ENCODE data around the gene TTC38.
A peak's percentile ranks its signal among the peaks of the same experiment; 100 is the strongest.
"Not testable (repeated sequence)": the region's sequence is repeated elsewhere in the genome, so short reads cannot be mapped to it uniquely, and the experiment has no call there.

Gene TTC38

DNA sequence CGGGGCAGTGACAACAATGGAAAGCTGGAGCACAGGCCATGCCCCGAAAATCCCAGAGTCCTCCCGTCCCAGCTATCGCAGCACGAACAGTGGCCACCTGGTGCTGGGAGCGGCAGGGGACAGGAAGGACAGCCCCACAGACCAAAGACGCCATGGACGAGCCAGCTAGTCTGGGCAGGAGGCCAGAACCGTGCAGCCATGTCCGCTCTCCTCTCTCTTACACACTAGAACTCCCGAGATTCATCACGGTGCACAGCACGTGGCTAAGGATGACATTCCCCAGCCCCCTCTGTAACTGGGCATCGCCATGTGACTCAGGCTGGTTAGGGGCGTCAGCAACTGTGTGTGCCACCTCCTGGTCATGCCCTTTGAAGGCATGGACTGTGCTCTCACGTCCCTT is 22.3 kb upstream of the TTC38 start:
- DNase-seq (ENCODE audit: insufficient read length, low spot score) (no peak), FAIRE-seq (no peak)

DNA sequence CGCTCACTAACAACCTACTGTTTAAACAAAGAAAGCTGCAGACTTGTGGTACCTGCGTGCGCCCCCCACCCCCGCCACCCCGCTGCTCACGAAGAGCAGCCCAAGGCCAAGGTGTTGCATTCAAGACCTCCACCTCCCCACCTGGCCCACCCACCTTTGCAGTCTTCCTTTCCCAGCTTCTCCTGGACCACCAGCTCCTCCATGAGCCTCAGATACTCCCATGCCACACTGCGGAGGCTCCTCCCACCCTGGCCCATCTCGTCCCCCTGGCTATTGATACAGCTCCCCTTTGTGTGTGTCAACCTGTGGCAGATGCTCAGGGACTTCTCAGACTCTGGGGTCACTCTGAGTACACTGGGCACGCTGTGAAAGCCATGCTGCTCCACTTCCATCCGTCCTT is 21.6 kb upstream of the TTC38 start:
- FAIRE-seq (no peak), DNase-seq (ENCODE audit: insufficient read length, low spot score) (no peak)

DNA sequence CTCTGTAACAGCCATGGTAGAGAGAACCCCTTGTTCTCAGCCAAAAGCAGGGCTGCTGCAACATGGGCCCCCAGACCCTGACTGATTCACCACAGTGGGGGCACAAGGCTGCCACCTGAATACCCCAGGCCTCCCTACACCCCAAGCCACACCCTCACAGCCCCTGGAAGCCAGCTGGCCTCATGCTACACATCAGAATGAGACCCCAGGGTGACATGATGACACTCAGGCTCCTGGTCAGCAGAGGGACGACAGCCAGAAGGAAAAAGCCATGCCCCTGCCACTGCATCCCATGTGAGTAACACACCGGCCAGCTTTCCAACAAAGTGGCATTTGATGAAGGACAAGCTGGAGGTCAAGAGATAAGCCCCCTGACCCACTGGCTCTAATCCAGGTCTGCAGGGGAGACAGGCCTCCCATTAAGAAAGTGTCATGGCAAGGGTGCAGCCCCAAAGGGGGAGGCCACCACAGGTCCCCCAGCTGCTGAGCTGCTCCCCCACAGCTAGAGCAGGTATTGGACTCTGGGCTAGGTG is 20.3 kb upstream of the TTC38 start:
- DNase-seq (ENCODE audit: insufficient read length, low spot score) = no peak
- no peak for FAIRE-seq

DNA sequence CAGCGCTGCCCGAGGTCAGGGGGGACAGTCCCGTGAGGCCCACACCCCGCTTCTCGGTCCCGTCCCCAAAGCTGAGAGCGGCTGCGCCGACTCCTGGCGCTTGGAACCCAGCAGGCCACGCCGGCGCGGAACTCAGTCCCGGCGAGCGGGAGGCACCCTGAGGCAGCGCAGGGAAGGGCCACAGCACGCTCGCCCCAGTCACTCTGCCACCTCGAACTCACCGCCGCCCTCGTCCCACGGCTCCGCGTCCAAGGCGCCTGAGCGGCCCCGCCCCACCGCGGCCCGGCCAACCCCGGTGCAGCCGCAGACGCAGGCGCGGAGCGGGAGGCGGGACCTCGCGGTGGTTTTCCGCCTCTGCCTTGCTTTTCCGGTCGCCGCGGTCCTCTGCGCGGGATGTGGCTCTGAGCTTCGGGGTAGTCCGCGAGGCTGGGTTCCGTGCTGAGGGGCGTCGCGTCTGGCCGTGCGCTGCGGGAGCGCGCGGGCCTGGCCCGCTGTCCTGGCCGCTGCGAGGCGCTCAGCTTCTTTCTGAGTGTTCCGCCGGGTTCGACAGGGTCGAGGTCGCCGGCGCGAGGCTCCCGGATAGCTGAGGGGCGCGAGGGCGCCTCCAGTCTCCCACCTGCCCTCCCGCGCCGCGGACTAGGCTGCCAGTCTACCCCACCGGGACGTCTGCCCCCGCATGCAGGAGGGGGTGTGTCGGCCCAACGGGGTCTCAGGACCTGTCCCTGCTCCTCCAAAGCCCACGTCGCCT is 17.6 kb upstream of the TTC38 start, which contains the start of gene CDPF1:
Gene CDPF1, minus strand, starts transcription at position 259 of the 748 bp plus-strand sequence. CDS start 2,009 bp downstream, outside the sequence.
- DNase-seq (ENCODE audit: insufficient read length, low spot score) (peak; percentile 92), FAIRE-seq (peak; percentile 99)

DNA sequence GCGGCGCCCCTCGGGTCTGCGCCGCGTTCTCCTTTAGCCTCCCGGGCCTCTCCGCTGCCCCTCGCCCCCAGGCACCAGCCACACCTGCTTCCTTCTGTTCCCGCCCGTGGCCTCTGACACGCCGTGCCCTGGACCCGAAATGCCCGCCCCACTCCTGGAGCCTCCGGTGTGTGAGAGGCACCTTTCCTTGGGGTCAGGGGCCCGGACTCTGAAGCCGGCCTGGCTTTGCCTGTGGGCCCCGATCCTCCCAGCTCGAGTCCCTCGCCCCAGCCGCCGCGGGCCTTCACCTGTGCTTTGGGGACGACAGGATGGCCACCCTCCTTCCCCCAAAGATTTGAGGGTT is 17.1 kb upstream of the TTC38 start:
- no peak for DNase-seq (ENCODE audit: insufficient read length, low spot score)
- FAIRE-seq = no peak

DNA sequence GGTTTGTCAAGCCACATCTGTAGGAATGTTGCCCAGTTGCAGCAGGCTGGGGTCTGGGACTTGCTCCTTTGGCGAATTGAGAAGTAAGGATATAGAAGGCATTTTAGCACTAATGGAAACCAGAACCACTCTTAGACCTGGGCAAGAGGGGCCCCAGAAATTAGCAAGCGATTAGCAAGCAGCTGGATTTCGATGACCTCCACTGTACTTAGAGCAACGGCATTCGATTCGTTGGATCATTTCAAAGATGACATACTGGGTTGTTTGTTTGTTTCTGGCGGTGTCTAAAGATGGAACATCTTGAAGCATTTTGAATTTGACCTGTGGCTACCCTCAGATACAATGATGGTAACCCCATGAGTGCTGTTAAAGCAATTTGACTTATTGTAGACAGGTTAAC is 16.5 kb upstream of the TTC38 start:
- FAIRE-seq (peak; percentile 83), DNase-seq (ENCODE audit: insufficient read length, low spot score) (no peak)

DNA sequence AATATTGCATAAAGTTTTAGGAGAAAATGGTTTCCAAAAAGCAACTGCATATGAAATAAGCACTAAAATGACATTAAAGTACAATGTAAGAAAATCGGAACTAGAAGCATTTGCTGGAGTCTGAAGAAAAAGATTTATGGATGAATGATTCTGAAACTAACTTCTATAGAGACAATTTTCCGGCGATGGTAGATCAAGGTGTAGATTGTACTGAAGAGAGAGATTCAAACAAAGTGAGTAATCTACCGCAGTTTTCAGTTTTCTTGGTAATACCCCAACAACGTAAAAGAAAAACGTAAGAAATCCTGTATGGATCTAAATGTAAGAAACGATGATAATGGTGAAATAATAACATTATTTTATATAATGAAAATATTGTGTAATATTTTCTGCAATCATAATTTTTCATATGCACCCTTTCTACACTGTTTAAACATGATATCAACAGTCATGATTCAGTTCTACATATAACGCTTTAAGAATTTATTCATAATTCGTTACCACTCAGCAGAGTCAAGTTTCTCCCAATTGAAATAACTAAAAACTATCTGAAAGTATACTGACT is 15.9 kb upstream of the TTC38 start:
- no peak for DNase-seq (ENCODE audit: insufficient read length, low spot score)
- FAIRE-seq = no peak

DNA sequence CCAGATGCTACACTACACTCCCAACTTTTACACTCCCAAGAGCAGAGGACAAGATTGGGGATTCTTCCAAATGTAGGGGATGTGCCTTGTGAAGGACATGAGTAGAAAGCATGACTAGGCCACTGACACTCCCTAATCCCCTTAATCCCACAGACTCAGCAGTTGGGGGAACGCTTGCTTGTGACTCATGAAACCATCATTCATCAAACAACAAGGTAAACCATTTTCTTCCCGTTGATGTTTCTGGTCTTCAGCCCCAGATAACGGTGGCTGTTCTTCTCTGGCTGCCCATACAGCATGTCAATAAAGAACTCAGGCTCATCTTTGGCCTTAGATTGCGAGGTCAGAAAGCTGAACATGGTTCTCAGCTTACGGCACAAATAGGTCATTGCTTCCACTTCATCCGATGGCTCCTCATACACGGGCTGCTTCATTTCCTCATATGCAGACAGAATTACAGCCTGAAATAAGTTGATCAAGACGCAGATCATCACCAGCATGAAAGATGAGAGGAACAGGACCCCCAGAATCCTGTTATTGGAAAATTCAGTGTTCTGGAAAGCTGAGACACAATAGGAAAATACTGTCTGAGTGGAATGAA is 11.3 kb upstream of the TTC38 start:
- no peak for DNase-seq (ENCODE audit: insufficient read length, low spot score)
- FAIRE-seq = no peak

DNA sequence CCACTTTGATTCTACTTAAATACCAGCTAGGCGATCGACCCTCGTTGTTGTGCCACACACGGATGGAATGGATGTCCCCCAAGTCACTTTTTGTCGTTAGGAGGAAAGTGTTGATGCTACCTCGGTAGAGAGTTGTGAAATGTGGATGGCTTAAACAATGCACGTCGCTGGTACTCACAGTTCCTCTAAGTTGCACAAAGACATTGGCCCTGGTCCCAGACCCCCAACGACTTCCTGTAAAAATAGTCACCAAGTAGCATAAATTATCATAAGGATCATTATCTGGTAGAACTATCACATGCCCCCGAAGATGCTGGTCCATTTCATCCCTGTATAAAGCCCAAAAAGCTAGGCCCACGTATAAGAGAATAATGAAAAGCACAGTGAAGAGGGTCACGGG is 8.4 kb upstream of the TTC38 start:
- DNase-seq (ENCODE audit: insufficient read length, low spot score) = no peak
- FAIRE-seq = no peak

DNA sequence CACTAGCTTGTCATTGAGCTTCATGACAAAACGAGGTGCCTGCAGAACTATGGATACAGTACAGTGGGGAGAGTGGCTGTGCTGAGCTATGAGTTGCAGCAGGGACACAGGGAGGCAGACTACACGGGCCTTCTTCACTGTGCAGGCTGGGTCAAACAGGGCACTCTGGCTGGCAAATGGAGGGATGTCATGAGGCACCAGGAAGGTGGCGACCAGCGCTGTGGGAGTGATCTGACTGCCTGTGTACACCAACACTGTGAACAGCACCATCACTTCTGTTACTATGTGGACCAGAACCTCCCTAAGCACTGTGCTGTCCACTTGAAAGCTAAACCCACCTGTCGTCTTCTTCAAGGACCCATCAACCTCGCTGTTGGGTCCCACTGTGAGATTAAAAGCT is 7.8 kb upstream of the TTC38 start:
- DNase-seq (ENCODE audit: insufficient read length, low spot score) (no peak), FAIRE-seq (no peak)

DNA sequence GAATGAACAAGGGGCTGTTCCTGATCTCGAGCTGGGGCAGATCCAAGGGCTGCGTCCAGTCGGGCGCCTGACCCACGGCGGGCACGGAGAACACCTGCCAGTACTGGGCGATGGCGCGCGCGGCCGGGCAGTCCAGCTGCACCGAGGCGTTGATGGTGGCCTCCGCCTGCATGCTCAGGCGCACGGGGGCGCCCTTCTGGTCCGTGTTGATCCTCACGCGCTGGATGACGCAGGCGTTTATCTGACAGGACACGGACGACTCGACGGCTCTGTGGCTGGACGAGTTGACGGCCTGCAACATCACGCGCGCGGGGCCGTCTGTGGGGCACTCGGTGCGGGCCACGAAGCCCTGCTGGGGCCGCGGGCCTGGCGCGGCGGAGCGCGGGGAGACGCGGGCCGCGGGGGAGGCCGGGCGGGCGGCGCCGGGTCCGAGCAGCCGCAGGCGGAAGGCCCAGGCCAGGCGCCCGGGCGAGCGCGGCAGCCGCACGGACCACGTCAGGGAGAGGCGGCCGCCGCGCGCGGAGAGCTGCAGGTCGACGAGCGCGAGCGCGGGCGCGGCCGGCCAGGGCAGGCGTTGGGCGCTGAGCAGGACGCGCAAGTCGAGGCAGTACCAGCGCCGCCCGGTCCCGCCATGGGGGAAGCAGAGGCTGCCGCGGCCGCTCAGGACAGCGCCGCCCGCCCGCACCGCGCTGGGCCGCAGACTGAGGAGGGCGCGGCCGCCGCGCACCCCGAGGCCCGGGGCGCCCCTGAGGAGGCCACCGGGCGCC is 5.2 kb upstream of the TTC38 start:
- no peak for DNase-seq (ENCODE audit: insufficient read length, low spot score)
- FAIRE-seq = no peak

DNA sequence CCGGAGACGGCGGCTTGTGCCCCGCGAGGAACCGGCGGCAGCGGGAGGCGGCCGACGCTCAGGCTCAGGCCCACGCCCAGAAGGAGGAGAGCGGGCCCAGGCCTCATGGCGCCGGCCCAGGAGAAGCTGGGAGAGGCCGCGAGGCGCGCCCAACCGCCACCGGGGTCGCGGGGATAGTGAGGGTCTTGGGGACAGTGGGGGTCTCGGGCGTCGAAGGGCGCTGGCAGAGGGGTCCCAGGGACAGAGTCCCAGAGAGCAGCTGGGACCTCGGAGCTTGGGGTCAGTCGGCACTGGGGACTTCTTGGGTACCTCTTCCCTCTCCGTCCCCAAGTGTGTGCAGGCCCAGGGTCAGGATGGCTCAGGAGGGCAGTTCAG is 4.6 kb upstream of the TTC38 start, which contains the start of gene PKDREJ:
Gene PKDREJ, minus strand, starts transcription at position 128 of the 375 bp plus-strand sequence. Its CDS starts 21 bp downstream, at position 107.
- FAIRE-seq (no peak), DNase-seq (ENCODE audit: insufficient read length, low spot score) (no peak)

DNA sequence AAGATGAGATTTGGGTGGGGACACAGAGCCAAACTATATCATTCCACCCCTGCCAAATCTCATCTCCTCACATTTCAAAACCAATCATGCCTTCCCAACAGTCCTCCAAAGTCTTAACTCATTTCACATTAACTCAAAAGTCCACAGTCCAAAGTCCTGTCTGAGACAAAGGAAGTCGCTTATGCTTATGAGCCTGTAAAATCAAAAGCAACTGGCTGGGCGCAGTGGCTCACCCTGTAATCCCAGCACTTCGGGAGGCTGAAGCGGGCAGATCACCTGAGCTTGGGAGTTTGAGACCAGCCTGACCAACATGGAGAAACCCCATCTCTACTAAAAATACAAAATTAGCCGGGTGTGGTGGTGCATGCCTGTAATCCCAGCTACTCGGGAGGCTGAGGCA is 3.3 kb upstream of the TTC38 start:
- DNase-seq (ENCODE audit: insufficient read length, low spot score); FAIRE-seq: not testable (repeated sequence)

DNA sequence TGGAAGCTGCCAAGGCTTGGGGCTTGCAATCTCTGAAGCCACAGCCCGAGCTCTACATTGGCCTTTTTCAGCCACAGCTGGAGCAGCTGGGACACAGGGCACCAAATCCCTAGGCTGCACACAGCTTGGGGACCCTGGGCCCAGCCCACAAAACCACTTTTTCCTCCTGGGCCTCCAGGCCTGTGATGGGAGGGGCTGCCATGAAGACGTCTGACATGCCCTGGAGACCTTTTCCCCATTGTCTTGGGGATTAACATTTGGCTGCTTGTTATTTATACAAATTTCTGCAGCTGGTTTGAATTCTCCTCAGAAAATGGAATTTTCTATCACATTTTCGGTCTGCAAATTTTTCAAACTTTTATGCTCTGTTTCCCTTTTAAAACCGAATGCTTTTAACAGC is 2.2 kb upstream of the TTC38 start:
- FAIRE-seq = not testable (repeated sequence)

DNA sequence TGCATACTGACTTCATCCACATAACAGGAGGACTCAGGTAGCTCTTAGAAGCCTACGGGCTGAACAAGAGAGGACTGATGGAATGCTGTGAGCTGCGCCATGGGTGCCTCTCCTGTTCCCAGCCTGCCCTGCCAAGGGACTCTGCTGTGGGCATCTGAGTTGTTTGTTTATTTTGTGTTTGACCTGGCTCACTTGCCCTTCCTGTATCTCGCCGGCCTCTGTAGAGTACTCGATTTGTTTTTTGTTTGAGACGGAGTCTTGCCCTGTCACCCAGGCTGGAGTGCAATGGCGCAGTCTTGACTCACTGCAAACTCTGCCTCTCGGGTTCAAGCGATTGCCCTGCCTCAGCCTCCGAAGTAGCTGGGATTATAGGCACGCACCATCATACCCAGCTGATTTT is 1.8 kb downstream of the TTC38 start:
- FAIRE-seq (no peak), DNase-seq (ENCODE audit: insufficient read length, low spot score) (no peak)

More for the DNA sequence above, 2.2 kb upstream of the TTC38 start:
- not testable (repeated sequence) for DNase-seq (ENCODE audit: insufficient read length, low spot score)

DNA sequence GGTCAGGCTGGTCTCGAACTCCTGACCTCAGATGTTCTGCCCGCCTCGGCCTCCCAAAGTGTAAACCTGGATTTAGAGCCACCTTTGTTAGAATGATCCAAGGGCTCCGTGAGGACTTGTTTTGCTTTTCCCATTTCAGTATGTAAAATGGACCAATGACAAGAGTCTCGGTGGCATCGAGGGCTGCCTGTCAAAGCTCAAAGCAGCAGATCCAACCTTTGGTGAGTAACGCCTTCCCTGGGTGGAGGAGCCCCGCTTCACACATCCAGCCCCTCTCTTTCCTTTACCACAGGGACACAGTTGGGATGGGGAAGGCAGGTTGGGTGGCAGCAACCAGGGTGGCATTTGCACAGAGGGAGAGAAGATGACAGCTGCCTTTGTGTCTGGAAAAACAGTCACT is 4.4 kb downstream of the TTC38 start:
- DNase-seq (ENCODE audit: insufficient read length, low spot score) (no peak), FAIRE-seq (no peak)

DNA sequence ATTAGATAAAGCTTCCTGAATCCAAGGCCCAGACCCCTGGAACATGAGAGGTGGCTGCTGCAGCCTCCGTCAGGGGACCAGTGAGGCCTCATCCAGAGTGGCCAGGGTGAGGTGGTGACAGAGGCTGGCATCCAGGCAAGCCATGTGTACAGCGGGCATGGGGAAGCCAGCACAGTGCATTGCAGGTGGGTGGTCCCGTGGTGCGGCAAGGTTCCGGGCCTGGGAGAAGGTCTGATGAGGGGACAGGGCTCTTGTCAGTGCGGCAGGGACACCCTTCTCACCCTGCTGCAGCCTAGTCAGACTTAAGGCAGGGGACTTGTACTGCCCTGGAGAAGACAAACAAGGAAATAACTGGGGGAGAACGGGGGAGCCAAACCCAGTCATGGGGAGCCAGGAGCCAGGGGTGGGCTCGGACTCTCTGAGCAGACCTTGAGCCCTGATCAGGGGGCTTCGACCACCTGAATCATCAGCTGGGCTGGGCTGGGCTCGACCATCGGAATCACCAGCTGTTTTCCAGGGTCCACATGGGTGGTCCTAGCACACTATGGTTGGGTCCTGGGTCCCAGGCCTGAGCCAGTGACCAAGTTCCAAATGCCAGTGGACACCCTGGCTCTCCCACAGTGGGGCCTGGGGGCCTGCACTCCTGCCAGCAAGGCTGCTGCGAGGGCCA is 5.1 kb downstream of the TTC38 start:
- DNase-seq (ENCODE audit: insufficient read length, low spot score) (no peak), FAIRE-seq (no peak)

DNA sequence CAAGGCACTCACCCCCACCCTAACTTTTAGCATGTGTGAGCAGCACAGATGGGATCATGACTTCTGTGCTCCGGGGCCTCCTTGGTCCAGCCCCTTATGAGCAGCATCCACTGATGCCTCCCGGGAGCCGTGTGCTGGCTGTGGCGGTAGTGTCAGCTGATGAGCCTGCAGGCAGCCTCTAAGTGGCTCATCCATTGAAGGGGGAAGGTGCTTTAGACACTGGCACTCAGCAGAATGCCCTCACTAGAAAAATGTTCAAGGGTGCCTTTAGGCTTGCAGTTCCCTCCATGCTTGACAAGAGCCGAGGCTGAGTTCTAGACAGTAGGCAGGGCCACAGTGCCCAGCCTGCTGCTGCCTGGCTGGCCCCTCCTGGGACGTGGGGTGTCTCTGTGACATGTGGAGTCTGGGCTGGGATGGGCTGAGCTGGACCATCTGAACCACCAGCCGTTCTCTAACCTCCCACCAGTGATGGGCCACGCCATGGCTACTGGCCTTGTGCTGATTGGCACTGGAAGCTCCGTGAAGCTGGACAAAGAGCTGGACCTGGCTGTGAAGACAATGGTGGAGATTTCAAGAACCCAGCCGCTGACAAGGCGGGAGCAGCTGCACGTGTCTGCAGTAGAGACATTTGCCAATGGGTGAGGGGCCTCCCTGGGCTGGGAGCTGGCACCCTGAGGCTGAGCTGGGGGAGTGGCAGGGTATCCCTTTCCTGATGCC is 5.8 kb downstream of the TTC38 start:
- FAIRE-seq = no peak
- no peak for DNase-seq (ENCODE audit: insufficient read length, low spot score)

DNA sequence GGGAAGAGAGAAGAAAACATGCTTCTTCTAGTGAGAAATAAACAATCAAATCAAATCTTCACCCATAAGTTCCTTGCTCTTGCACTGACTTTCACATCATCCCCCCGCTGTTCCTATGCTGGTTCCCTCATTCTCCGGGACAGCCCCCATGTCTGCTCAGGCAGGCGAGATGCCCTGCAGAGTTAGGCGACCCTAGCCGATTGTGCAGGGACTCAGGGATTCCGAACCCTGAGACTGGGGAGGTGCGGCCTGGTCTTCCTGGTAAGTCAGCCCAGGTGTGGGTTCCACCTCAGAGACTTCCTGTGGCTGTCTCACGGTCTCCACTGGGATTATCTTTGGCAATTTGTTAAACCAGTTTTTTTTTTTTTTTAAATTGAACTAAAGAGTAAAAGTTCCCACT is 6.6 kb downstream of the TTC38 start:
- FAIRE-seq = no peak

More for the DNA sequence above, 6.6 kb downstream of the TTC38 start:
- no peak for DNase-seq (ENCODE audit: insufficient read length, low spot score)
